Renal cortical epithelial cell (primary cell): ENCODE measurements around the gene PAQR9. TPM values are rescaled to one million over a fixed set of nuclear protein-coding genes. Genes with fewer than 3 reads are reported as not detected.

Experiments used
- DNase-seq: peaks from one replicate; pipeline ENCODE4 v3.0.0-alpha.2; 2011; ENCODE audit warnings: low read depth
- total RNA-seq: library from RNA; depleted of rRNA; stranded (reverse); fragments of >200 nt; gene quantifications from 2 replicates; pipeline ENCODE4 v1.2.3, GENCODE V29; 2014

The PAQR9 gene
- total RNA-seq, 1 donor from 2014 or later, result 0.20 TPM

DNA sequence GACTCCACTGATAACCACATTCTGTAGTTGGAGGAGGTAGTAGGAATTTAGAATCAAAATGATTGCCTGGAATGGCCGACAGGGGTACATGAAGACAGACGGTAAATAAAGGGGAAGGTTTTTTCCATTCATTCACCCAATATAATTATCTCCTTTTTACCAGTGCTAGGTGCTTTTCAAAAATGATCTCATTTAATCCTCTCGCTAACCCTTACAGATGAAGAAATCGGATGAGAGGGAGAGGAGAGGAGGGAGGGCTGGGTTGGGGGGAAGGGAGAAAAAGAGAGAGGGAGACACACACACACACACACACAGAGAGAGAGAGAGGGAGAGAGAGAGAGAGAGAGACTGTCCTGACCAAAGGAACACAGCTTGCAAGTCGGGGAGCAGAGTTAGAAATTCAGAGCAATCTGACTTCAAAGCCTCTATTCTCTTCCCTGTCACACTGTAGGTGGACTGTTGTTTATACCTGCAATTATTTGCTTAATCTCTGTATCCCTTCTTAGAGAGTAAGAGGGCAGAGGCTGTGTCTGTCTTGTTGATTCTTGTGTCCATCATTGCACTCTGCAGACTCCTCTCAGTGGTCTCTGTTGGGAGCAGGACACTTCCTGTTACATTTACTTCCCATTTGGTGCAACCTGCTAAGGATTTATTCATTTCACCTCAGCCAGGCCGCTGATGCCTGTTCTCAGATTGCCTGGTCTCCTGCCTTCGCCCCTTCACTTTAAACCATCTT, 18.7 kb upstream of the PAQR9 start:
- DNase-seq, result no peak

DNA sequence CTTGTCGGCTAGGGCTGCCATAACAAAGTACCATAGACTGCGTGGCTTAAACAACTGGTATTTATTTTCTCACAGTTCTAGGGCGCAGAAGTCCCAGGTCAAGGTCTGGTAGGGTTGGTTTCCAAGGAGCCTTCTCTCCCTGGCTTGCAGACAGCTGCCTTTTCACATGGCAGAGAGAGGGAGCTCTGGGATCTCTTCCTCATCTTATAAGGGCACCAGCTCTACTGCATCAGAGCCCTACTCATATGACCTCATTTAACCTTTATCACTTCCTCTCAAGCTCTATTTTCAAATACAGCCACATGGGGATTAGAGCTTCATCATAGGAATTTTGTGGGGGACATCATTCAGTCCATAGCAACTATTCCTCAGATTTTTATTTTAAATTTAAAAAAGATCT, 17.6 kb upstream of the PAQR9 start:
- no peak for DNase-seq

DNA sequence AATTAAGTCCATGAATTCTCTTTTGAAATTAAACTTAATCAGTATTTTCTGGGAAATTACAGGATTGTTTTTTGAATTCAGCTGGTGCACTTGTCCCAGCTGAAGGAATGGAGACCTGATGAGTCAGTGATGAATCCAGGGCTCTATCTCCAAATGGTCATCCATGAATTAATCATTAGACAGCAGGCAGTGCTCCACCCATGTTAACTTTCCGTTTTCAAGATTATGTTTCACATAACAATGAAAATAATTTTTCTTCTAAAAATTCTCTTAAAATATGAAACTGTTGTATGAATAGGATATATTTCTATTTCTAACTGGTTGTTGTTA, 13.9 kb upstream of the PAQR9 start:
- DNase-seq, result peak; percentile 73

DNA sequence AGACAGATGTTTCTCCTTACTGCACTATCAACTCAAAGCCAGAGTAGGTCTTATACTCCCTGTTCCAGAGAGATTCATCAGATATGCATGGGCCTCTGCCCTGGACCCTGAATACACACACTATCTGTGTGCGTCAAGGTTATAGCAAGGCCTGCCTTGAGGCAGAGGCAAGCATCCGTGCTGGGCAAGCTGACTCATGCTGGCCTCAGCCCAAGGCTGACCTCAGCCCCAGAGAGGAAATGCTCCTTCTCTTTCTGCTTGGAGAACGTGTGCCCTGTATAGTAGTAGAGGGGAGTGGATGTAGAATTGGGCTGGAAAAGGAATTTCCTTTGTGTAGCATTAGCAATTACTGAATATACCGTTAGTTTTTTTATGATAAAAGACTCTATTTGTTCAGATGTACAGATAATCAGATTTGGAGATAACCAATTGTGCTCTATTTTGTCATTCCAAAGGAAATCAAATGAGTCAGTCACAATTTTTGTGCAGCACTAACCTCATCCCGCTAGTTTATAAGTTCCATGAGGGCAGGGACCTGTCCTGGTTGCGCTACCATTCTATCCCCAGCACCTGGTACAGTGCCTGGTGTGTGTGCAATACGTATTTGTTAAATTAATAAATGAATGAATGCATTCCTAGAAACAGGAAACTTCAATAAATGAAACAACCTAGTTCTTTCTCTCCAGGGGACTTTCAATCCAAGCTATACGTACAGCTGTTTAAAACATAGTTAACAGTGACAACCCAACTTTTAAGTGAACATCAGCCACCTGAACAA, 13.3 kb upstream of the PAQR9 start:
- peak; percentile 93 for DNase-seq

DNA sequence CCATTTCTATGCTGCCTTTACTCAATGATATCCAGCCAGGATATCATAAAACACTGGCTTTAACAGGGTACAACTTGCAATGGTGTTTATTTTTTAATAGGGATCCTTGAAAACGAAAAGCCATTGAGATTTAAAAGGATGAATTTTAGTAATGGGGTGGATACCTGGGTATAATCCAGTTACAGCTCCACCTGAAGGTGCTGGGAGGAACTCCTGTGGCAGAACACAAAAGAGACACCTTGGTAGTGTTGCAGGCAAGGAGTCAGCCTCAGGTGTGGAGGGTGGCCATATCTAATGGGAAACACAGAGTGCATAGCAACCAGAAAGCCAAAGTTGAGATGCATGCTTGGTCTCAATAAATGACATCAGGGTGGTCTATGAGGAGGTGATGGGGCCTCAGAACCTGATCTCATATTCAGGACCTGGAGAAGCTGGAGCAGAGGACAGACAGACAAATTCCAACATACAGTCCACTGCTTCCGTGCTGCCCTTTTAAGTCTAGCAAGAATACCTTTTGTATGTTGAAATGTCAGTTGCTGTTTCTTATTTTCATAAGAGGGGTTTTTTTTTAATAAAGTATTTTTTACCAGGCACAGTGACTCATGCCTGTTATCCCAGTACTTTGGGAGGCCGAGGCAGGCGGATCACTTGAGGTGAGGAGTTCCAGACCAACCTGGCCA, 12.0 kb upstream of the PAQR9 start:
- no peak for DNase-seq

DNA sequence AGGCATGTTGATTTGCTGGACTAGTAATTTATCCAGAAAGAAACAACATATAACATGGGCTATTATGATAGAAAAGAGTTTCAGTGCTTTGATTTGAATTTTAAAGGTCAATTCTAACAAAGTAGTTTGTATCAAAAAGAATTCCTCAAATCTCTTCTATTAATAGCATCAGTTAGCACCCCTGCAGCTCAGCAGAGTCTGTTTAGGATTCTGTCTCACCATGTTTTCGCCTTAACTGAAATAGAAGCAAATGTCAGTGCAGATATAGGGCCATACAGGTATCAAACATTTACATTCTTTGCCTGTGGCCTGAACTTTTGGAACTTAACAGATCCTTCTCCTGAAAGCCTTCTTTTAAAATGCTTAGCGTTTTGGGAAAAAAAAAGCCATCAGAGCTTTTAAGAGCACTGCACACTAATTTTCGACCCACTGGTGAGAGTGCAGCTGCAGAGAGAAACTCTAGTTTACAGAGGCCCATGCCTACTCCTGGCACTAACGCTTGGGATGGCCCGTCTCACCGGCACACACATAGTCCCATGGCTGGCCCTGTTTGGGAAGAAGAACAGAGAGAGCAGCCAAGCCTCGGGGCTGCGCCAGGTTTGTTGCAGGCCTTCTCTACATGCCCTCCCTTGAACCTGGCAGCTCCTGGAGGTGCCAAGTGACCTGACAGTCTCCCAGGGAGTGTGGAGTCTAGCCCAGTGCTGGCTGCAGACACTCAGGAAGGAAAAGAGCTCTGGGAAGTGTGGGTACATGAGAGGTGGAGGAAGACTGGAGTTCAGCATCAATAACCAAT, 9.9 kb upstream of the PAQR9 start:
- DNase-seq, result no peak

DNA sequence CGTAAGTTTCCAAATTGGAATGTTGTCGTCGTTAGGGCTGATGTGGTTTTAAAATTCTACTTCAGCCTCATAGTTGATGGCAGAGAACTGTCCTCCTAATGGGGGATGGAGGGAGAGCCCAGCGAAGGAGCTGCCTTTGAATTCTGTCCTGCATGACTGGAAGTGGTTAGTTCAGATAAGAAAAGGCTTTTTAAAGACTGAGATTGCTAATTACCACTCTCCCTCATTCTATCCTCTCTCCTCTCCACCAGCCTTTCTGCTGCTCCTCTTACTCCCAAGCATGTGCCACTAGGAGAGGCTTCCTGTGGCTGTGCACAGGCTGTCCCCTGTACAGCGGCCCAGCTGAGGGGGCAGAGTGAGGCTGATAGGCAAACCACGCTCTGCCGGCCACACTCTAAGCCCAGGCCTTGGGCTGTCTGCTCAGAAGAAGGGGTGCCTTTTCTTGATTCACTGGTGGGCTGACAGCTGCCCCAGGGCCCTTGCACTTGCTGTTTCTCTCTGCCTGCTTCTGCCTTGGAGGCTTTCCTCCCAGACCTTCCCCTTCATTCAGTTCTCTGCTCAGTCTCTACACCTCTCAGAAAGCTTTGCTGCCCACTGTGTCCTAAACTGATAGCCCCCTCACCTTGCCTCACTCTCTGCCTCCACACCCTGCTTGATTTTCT, 8.7 kb upstream of the PAQR9 start:
- no peak for DNase-seq

DNA sequence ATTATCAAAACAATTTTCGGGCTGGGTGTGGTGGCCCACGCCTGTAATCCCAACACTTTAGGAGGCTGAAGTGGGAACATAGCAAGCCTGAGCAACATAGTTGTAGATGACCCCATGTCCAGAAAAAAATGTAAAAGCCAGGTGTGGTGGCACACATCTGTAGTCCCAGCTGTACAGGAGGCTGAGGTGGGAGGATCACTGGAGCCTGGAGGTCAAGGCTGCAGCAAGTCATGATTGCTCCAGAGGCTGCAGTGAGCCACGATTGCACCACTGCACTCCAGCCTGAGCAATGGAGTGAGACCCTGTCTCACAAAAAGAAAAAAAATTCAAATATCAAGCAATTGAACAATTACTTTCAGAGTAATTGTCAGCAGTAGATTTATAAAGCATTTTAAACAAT, 8.0 kb upstream of the PAQR9 start:
- DNase-seq, result no peak

DNA sequence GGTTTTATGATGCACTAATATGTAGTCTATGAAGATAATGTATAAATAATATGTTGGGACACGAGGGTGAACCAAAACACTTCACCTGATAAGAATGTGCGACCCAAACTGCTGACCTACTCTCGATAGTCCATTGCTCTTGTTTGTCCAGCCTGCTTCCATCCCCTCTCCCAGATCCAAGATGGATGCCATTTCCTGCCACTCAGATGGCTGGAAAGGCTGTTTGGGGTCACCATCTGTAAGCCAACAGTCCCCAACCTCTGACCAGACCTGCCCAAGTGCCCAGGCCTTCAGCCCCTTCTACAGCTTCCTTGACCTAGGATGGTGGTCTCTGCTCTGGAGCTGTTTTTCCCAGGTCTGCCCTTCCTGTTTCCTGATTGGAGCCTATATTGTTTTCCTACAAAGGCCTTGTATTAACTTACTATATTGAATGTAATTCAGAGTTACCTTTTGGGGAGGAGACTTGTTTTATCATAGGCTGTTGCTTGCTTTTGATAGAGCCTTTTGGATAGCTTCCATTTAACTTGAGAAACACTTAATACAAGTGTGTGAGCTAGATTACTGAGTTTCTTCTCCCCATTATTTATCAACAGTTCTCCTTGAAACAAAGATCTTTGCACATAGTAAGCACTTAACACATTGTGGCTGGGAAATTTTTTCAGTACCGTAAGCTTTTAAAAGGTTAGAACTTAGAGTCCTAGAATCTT, 5.0 kb upstream of the PAQR9 start:
- no peak for DNase-seq

DNA sequence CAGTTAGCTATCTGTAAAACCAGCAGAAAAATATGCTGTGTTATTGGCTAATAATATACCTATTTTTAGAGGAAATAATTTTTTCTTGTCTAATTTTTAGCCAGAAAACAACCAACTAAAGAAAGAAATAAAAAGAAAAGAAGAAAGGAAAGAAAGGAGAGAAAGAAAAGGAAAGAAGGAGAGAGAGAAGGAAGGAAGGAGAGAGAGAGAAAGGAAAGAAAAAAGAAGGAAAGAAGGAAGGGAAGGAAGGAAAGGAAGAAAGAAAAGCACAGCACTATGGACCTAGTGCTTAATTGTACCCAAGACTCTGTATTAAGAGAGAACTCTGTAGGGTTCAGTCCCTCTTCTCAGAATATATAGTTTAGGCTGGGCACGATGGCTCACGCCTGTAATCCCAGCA, 3.3 kb upstream of the PAQR9 start:
- DNase-seq, result no peak

DNA sequence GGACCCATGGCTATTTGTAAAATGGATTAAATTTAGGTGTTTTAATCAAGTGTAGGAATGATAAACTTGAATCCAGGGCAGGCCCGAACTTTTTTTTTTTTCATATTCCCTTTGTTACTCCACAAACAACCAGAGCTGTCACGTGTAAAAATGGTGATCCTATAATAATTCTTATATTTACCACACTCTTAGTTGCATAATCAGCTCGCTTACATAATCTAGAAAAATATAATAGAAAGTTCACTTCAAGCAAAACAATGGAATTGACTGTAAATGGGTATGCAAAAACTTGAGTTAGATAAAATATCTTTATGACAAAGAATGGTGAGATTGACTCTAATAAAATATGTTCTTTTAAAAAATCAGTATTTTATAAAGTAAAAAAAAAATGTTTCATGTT, 2.1 kb upstream of the PAQR9 start:
- no peak for DNase-seq

DNA sequence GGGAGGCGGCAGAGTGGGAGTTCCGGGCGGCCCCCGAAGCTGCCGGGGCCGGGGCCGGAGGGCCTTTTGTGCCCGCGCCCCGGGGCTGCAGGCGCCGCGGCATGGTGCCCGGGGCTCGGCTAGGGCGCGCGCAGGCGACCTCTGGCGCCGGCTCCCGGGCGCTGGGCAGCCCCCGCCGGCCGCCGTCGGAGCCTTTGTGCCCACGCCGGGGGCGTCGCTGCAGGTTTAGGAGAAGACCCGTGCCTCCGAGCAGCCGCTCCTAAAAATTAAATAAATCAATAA, 299 bp downstream of the PAQR9 start:
- no peak for DNase-seq

DNA sequence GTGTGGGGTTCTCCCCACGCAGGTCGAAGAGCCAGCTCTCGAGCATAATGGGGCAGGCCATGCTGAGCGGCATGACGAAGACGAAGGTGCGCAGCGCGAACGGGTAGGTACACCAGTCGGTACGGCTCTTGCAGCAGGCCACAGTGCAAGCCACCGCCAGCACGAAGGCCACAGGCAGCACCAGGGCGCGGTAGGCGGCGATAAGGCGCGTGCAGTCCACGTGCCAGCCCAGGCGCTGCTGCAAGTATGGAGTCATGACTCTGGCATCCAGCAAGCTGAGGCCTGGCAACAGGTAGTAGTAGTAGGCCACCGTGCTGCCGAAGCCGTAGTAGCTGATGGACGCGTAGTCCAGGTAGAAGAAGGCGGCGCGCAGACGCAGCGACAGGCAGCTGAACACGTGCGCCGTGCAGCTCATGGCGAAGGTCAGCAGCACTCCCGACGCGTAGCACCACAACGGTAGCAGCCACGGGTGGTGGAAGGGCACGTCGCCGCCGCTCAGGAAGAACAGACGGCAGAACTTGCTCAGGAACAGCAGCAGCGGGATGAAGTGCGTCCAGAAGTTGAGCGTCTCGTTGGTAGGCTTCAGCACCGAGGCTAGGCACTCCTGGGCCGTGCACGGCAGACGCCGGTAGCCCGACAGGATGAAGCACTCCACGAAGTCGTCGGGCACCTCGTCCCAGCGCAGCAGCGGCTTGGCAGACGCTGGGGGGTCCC, 797 bp downstream of the PAQR9 start:
- no peak for DNase-seq

DNA sequence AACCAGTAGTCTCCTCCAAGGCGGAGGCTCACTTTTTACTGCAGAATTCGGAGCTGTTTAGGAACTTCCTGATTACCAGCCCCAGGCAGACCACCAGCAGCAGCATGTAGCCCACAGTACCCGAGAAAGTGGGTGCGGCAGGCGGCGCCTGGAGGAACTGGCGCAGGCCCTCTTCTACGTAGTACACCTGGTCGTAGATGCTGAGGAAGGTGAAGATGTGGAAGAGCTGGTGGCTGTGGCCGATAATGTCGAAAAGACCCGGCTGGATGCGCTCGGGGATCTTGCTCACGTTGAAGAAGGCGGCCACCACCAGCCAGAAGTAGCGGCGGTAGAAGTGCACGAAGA, 1.3 kb downstream of the PAQR9 start:
- DNase-seq, result no peak

DNA sequence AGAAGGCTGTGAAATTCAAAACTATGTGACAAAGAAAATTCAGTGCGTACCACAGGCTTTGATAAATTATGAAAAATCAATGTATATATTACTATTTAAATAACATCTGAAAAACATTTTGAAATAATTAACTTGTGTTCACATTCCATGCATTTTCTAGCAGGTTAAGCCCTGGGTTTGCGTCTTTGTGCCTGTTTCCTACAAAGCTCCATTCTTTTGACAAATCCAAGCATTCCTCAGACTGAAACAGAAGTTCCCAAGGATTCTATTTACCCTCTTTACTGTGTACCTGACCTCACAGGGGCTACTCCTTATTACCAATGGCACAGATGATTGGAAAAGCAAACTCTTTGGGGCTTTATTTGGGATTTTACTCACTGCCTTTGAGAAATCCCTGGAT, 1.9 kb downstream of the PAQR9 start:
- DNase-seq, result peak; percentile 27

DNA sequence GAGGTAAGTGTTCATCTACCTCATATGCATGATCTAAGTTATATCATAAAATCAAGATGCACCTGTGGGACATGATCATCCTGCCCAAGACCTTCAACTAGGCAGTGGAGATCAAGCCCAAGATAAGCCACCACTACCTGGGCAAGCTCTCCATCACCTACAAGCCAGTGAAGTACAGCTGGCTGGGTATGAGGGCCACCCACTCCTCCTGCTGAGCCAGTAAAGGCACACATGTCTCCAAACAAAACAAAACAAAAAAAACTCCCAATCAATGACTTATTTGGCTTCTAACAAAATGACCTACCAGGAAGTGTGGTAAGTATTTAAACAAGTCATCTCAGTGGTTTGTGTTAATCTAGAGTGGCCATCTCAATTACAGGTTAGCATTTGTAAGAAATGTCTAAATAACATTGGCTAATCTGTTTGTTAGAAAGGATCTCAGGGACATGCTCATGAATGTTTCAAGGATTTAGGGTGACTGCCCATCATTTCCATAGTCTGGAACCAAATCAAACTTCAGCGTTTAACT, 3.1 kb downstream of the PAQR9 start:
- peak; percentile 33 for DNase-seq

DNA sequence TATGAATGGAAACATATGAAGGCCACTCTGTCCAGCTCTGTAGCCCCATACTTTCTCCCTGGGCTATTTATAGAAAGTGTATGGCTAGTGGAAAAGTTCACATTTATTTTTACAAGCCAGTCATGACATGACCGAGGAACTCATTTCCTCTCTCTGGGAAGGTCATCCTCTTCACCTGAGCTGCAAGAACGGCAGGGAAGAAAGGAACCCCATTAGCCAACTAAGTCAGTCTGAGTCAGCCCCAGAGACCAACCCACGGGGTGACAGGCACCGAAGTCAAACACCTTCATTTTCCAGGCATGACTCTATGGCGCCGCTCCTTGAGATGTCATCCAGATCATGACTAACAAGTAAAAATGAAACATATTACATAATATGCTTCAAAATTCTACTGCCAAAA, 4.8 kb downstream of the PAQR9 start:
- peak; percentile 59 for DNase-seq

DNA sequence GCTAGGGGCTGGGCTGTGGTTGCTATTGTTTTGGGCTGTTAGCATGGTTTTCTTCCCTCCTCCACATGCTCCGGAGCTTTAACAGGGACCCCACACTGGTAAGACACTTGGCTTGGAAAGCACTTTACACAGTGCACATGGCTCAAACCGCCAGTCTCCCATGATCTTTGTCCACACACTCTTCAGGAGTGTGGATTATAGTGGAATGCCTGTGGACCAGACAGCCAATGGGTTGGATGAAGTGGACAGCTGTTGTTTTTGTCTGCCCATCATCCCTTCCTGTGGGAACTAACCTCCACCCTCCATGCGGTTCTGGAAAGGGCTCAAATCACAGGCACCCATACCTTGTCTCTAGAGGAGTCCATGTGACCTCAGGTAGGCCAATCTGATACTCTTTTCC, 10.0 kb downstream of the PAQR9 start:
- no peak for DNase-seq

DNA sequence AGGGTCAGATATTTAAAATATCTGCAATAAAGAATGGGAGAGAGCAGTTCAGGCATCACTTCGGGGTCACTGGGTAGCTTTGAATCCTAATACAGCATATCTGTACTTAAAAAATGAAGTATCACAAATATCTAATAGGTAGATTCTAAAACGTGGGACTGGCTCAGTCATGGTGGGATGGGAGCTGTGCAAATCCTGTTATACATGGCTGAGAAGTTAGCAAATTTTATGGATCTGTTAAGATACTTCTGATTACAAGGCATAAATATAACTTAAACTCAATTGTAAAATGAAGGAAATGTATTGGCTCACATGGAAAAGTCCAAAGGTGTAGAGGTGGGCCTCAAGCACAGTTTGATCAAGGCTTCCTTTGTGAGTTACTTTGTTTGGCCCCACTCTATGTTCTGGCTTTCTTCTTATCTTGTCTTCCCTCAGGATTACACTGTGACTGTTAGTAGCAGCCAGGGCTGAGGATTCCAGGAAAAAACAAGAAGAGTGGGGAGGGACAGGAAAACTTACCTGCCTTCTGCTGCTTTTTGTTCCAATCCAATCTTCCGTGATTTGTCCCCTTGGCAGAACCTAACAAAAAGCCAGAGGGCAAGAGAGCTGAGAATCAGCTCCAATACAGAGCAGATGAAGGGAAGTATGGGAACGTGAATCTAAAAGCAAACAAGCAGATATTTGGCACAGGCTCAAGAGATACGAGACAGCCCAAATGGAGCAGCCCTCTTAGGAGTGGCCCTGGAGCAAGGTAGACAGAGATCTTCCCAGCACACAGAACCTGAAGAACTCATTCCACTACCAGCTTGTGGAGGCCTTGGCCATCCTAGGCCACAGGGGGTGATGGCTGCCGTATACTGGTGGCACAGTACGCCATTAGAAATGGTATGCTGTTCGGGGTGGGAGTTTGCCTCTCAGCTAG, 10.9 kb downstream of the PAQR9 start:
- no peak for DNase-seq
